Testis (tissue), 3 donors: Measurements from ENCODE around the gene FOXA1. TPM values are rescaled to one million over a fixed set of nuclear protein-coding genes. Genes with fewer than 3 reads are reported as not detected.

Experiments
- DNase-seq: peaks from one replicate; pipeline ENCODE4 v3.0.0-alpha.2; 2019
- H3K27ac ChIP-seq, 2 donors: fragments of 200-600 bp; sonication (generic); one replicate each; pipeline ENCODE4 v1.5.1; 2019
- H3K27me3 ChIP-seq: fragments of 200-600 bp; sonication (generic); one replicate; pipeline ENCODE4 v1.5.1; 2019
- H3K36me3 ChIP-seq: fragments of 200-600 bp; sonication (generic); one replicate; pipeline ENCODE4 v1.5.1; 2017; ENCODE audit warnings: low read depth; ENCODE audit errors: missing control alignments
- H3K4me1 ChIP-seq: fragments of 200-600 bp; sonication (generic); one replicate; pipeline ENCODE4 v1.5.1; 2019
- H3K4me3 ChIP-seq, 2 donors: fragments of 200-600 bp; sonication (generic); one replicate each; pipeline ENCODE4 v1.5.1; 2017 to 2019
- H3K9me3 ChIP-seq: fragments of 200-600 bp; sonication (generic); one replicate; pipeline ENCODE4 v1.5.1; 2017
- CTCF ChIP-seq, 3 experiments: fragments of 450-650 bp in 2 of 3; fragments of 200-600 bp in 1 of 3; sonication (generic) in 1 of 3; IDR thresholded peaks; one replicate each; pipeline ENCODE4 v1.5.1; 2016 to 2019; ENCODE audit warnings: antibody characterized with exemption in 3 of 3, mild to moderate bottlenecking in 2 of 3, moderate library complexity in 1 of 3
- POLR2A ChIP-seq: fragments of 450-650 bp; IDR thresholded peaks from one replicate; pipeline ENCODE4 v1.6.1; 2017; ENCODE audit warnings: antibody characterized with exemption, mild to moderate bottlenecking, moderate library complexity
- WGBS, 2 donors: methylation state at CpG; one replicate each; pipeline ENCODE4 v1.1.5; 2018; 5-methylcytosine and 5-hydroxymethylcytosine counted together
- intact Hi-C: fragments of 100-400 bp; cut with DNase I; formaldehyde crosslinking; loops from one replicate; pipeline ENCODE4 v1.15.1; 2023; ENCODE audit warnings: low total_unique reads
- polyA plus RNA-seq: library from polyadenylated mRNA; stranded (reverse); fragments of 350-450 nt; fragmentation: Illumina TruSeq; extraction: RNeasy Lipid Tissue Mini Kit (QIAGEN cat#74804); gene quantifications from one replicate; pipeline ENCODE4 v1.2.3, GENCODE V29; 2014; ENCODE audit warnings: low read depth, low replicate concordance; ENCODE audit not compliant: insufficient read depth
- total RNA-seq, 2 donors: library from RNA; depleted of rRNA; stranded (reverse); fragments of >200 nt; gene quantifications; one replicate each; pipeline ENCODE4 v1.2.3, GENCODE V29; 2016

The FOXA1 gene
- total and polyA plus RNA-seq, 3 donors from 2014 or later: 0.95 to 3.0 (median 2.2) TPM

GRCh38 chr14:37593511-37594237, 1.4 kb downstream of the FOXA1 start:
- Histone ChIP-seq H3K9me3 (no peaks in the 10 kb centered on the region), H3K36me3 (no peaks in the 10 kb centered on the region), H3K27ac (no peak overlapping the region), H3K4me1 (peaks cover 11% of the 10 kb centered on the region), H3K27me3 (peaks cover 12% of the 10 kb centered on the region), H3K4me3 (peak overlapping the region in 1 of 2 donors; percentile 43)
- TF ChIP-seq POLR2A (no peak), CTCF (IDR thresholded peaks at IDR 0.05) (no peak)
- intact Hi-C loops: loop anchor here (10.0 kb wide), 1 partner anchor 339 kb away; no protein-coding TSS in a partner anchor
- WGBS, 2 donors: 15 to 16% methylated on average over 14 of the region's 14 CpGs
- no peak for DNase-seq

DNA sequence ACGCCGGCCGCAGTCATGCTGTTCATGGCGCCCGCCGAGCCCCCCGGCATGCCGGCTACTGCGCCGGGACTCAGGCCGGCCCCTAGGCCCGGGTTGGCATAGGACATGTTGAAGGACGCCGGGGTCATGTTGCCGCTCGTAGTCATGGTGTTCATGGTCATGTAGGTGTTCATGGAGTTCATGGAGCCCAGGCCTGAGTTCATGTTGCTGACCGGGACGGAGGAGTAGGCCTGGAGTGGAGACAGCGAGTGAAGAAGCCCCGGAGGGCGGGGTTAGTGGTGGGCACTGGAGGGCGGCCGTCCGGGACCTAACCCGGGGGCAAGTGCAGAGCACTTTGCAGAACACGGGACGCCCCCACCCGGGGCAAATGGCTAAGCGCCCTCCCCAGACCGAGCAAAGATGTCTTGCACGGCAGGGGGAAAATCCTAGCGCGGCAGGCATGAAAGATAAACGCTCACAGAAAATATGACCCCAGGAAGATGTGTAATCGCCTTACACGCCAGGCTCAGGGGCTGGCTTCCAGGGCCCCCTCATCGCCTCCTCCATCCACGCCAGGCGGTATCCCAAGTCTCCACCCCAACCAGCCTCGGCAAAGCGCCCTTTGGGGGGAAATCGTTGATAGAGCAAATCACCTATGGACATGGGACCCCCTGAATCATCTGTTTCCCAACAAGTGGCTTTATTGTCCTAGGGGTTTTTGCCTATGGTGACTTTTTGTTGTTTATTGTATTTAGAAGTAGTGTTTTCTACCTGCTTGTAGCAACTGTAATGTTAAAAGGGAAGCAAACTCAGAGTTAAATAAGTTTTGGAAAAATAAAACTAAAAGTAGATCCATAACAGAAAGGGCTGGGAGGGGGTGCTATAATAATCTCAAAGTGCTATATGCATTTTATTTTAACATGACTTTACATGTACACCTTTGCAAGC, 2.3 kb downstream of the FOXA1 start:
- no peaks in the 10 kb centered on the region for H3K36me3 ChIP-seq
- peaks cover 10% of the 10 kb centered on the region for H3K27me3 ChIP-seq
- TF ChIP-seq CTCF (IDR thresholded peaks at IDR 0.05): no peak
- no peak for TF ChIP-seq POLR2A
- H3K4me3 ChIP-seq: peak overlapping the region; percentile 29 to 52
- intact Hi-C loops: loop anchor here (10.0 kb wide), 1 partner anchor 338 kb away; no protein-coding TSS in a partner anchor
- no peak overlapping the region for H3K27ac ChIP-seq
- 6 to 9% methylated on average over 30 to 42 of the region's 42 CpGs for WGBS, 2 donors
- H3K9me3 ChIP-seq: no peaks in the 10 kb centered on the region
- H3K4me1 ChIP-seq: peaks cover 8% of the 10 kb centered on the region
- no peak for DNase-seq

DNA sequence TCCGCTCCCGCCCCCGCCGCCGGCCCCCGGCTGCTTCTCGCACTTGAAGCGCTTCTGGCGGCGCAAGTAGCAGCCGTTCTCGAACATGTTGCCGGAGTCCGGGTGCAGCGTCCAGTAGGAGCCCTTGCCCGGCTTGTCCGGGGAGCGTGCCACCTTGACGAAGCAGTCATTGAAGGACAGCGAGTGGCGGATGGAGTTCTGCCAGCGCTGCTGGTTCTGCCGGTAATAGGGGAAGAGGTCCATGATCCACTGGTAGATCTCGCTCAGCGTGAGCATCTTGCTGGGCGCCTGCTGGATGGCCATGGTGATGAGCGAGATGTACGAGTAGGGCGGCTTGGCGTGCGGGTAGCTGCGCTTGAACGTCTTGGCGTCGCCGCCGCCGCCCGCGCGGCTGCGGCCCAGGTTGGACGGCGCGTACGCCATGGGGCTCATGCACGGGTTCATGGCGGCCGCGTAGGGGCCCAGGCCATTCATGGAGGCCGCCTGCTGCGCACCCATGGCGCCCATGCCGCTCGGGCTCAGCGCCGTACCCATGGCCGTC, 3.0 kb downstream of the FOXA1 start:
- Histone ChIP-seq H3K4me1 (peaks cover 8% of the 10 kb centered on the region), H3K9me3 (no peaks in the 10 kb centered on the region), H3K27ac (no peak overlapping the region), H3K4me3 (peak overlapping the region; percentile 29 to 52), H3K36me3 (no peaks in the 10 kb centered on the region), H3K27me3 (peaks cover 10% of the 10 kb centered on the region)
- TF ChIP-seq POLR2A: no peak
- no peak for TF ChIP-seq CTCF (IDR thresholded peaks at IDR 0.05)
- peak; percentile 23 for DNase-seq
- intact Hi-C loops: loop anchor here (10.0 kb wide), 1 partner anchor 337 kb away; no protein-coding TSS in a partner anchor
- WGBS, 2 donors: 7% methylated on average over 9 of the region's 58 CpGs; no CpG with 5 or more reads in 1 of the 2 donors

DNA sequence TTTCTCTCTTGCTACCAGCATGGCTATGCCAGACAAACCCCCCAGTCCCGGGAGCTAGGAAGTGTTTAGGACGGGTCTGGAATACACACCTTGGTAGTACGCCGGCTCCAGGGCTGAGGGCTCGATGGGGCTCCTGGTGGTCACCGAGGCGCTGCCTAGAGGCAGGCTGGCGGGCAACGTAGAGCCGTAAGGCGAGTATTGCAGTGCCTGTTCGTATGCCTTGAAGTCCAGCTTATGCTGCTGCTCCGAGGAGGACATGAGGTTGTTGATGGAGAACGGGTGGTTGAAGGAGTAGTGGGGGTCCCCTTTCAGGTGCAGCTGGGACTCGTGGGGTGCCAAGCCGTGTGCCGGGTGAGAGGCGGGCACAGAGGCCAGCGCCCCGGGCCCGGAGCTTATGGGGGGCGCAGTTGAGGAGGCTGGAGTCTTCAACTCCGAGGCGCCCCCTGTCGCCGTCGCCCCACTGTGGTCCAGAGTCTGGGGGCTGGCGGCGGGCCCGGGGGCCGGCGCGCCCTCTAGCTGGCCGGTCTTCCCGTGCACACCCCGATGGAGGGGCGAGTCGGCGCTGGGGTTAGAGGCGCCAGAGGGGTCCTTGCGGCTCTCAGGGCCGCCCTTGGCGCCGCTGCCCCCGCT, 3.6 kb downstream of the FOXA1 start:
- H3K4me1 ChIP-seq: peaks cover 8% of the 10 kb centered on the region
- peak overlapping the region; percentile 29 to 52 for H3K4me3 ChIP-seq
- no peak for DNase-seq
- H3K27me3 ChIP-seq: peaks cover 10% of the 10 kb centered on the region
- intact Hi-C loops: loop anchor here (10.0 kb wide), 1 partner anchor 337 kb away; no protein-coding TSS in a partner anchor
- 7 to 20% methylated on average over 12 to 35 of the region's 45 CpGs for WGBS, 2 donors
- no peak overlapping the region for H3K27ac ChIP-seq
- H3K9me3 ChIP-seq: no peaks in the 10 kb centered on the region
- TF ChIP-seq CTCF (IDR thresholded peaks at IDR 0.05): no peak
- no peak for TF ChIP-seq POLR2A
- H3K36me3 ChIP-seq: no peaks in the 10 kb centered on the region
